ENCODE results near the gene CCDC148. TPM values are rescaled to one million over a fixed set of nuclear protein-coding genes. Genes with fewer than 3 reads are reported as not detected.

CCDC148 gene
- total RNA-seq, 1 donor from 2014 or later: 0.52 TPM

- no peaks in the 10 kb centered on the region for H3K36me3 ChIP-seq (ENCODE audit: control insufficient read depth in 3 of 3, insufficient read depth in 3 of 3, low read length in 3 of 3)
- H3K9me3 ChIP-seq (ENCODE audit: control insufficient read depth in 3 of 3, low read length in 3 of 3): no peaks in the 10 kb centered on the region
- no peaks in the 10 kb centered on the region for H3K4me1 ChIP-seq (ENCODE audit: control insufficient read depth in 3 of 3, insufficient read depth in 3 of 3, low read length in 3 of 3)
- no peaks in the 10 kb centered on the region for H3K27me3 ChIP-seq (ENCODE audit: control insufficient read depth in 3 of 3, insufficient read depth in 3 of 3, low read length in 3 of 3)
- H3K9ac ChIP-seq (ENCODE audit: low read depth in 1 of 3, low read length in 3 of 3): no peak overlapping the region
- H3K27ac ChIP-seq (ENCODE audit: low read depth, low read length): no peak overlapping the region
- no peak overlapping the region for H3K4me3 ChIP-seq (ENCODE audit: low read length in 3 of 3)
Observed at GRCh38 chr2:158467248-158467647, 10.7 kb upstream of the CCDC148 start.

DNA sequence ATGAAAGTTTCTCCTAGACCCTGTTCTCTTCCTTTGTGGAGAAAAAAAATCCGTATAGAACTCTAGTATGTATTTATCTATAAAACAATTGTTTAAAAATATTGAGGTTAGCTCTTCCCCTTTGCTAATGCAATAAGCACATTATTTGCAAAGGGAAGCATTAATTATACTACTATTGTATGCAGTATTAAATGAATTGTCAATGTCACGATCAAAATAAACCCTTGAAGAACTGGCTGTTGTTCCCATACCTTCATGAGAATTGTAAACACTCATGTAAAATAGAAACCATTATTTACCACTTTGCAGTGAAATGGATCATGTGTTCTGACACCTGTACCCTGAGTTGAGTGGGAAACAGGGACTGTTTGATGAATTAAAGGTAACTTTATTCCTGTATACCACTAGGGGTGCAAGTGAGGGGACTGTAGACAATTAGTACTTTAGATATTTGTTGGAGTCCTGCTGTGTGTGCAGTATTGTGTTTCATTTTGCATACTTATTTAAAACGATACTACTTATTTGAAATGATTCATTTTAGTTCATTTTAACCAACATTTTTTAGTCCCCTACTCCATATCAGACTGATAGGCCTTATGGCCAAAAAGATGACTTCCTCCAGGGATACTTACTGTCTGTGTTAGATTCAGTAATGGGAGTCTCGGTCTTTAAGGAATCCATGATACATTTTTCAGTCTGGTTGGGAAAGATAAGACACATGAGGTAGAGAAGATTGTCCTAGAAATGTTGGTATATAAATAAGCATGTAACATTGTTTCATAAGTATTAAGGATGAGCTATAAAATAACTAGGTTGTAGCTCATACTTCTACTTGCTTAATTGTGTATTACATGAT, 8.1 kb upstream of the CCDC148 start:
- Histone ChIP-seq H3K9ac (ENCODE audit: low read depth in 1 of 3, low read length in 3 of 3) (no peak overlapping the region), H3K36me3 (ENCODE audit: control insufficient read depth in 3 of 3, insufficient read depth in 3 of 3, low read length in 3 of 3) (no peaks in the 10 kb centered on the region), H3K9me3 (ENCODE audit: control insufficient read depth in 3 of 3, low read length in 3 of 3) (no peaks in the 10 kb centered on the region), H3K4me1 (ENCODE audit: control insufficient read depth in 3 of 3, insufficient read depth in 3 of 3, low read length in 3 of 3) (no peaks in the 10 kb centered on the region), H3K27me3 (ENCODE audit: control insufficient read depth in 3 of 3, insufficient read depth in 3 of 3, low read length in 3 of 3) (no peaks in the 10 kb centered on the region), H3K27ac (ENCODE audit: low read depth, low read length) (no peak overlapping the region), H3K4me3 (ENCODE audit: low read length in 3 of 3) (no peak overlapping the region)

GRCh38 chr2:158463496-158464095, 7.0 kb upstream of the CCDC148 start:
- Histone ChIP-seq H3K27me3 (ENCODE audit: control insufficient read depth in 3 of 3, insufficient read depth in 3 of 3, low read length in 3 of 3) (no peaks in the 10 kb centered on the region), H3K9me3 (ENCODE audit: control insufficient read depth in 3 of 3, low read length in 3 of 3) (no peaks in the 10 kb centered on the region), H3K27ac (ENCODE audit: low read depth, low read length) (no peak overlapping the region), H3K36me3 (ENCODE audit: control insufficient read depth in 3 of 3, insufficient read depth in 3 of 3, low read length in 3 of 3) (no peaks in the 10 kb centered on the region), H3K9ac (ENCODE audit: low read depth in 1 of 3, low read length in 3 of 3) (no peak overlapping the region), H3K4me1 (ENCODE audit: control insufficient read depth in 3 of 3, insufficient read depth in 3 of 3, low read length in 3 of 3) (peaks cover under 1 to 4% (median under 1%) of the 10 kb centered on the region in 3 donors), H3K4me3 (ENCODE audit: low read length in 3 of 3) (no peak overlapping the region)

- Histone ChIP-seq H3K9ac (ENCODE audit: low read depth in 1 of 3, low read length in 3 of 3) (peak overlapping the region in 1 of 3 donors; percentile 0), H3K4me3 (ENCODE audit: low read length in 3 of 3) (no peak overlapping the region), H3K9me3 (ENCODE audit: control insufficient read depth in 3 of 3, low read length in 3 of 3) (no peaks in the 10 kb centered on the region), H3K36me3 (ENCODE audit: control insufficient read depth in 3 of 3, insufficient read depth in 3 of 3, low read length in 3 of 3) (no peaks in the 10 kb centered on the region), H3K27ac (ENCODE audit: low read depth, low read length) (no peak overlapping the region), H3K4me1 (ENCODE audit: control insufficient read depth in 3 of 3, insufficient read depth in 3 of 3, low read length in 3 of 3) (peaks cover 13 to 15% (median 13%) of the 10 kb centered on the region in 3 donors), H3K27me3 (ENCODE audit: control insufficient read depth in 3 of 3, insufficient read depth in 3 of 3, low read length in 3 of 3) (no peaks in the 10 kb centered on the region)
Observed at GRCh38 chr2:158460632-158461297, 4.2 kb upstream of the CCDC148 start.

DNA sequence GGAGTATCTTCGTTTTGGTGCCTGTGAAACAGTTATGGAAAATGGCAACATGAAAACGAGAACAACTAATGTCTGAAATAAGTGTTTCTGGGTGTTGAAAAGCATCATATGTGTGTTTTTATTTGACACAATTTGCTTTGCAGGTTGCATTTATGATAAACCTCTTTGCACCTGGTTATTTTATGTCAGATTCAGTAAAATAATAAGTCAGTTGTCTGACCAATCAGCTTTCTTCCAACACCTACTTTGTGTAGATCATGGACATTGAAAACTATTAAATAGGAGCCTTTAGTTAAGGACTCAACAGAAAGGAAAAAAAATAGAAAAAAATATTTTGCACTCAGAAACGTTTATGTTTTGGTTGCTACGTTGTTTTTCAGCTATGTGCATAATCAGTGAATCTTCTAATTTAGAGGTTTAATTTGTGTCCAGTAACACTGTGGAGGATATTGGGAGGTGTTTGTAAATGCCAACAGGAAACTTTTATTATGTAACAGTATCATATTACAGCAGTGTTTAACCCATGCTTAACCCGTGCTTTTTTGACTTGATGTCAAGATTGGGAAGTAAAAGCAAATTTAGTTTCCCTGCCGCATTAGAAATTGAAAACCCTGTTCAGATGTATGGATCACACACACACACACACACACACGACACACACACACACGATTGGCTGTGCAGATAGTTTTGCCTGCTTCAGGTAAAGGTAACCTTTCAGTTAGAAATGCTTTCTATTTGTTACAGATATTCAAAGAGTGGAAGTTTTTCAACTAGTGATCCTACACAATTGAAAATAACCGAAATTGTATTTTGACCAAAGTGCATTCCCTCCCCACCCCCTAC, 2.8 kb upstream of the CCDC148 start:
- Histone ChIP-seq H3K27ac (ENCODE audit: low read depth, low read length) (peak overlapping the region; percentile 86), H3K27me3 (ENCODE audit: control insufficient read depth in 3 of 3, insufficient read depth in 3 of 3, low read length in 3 of 3) (no peaks in the 10 kb centered on the region), H3K9ac (ENCODE audit: low read depth in 1 of 3, low read length in 3 of 3) (no peak overlapping the region), H3K4me3 (ENCODE audit: low read length in 3 of 3) (peak overlapping the region in 1 of 3 donors; percentile 15), H3K4me1 (ENCODE audit: control insufficient read depth in 3 of 3, insufficient read depth in 3 of 3, low read length in 3 of 3) (peaks cover 13 to 15% (median 14%) of the 10 kb centered on the region in 3 donors), H3K36me3 (ENCODE audit: control insufficient read depth in 3 of 3, insufficient read depth in 3 of 3, low read length in 3 of 3) (no peaks in the 10 kb centered on the region), H3K9me3 (ENCODE audit: control insufficient read depth in 3 of 3, low read length in 3 of 3) (no peaks in the 10 kb centered on the region)

- H3K9ac ChIP-seq (ENCODE audit: low read depth in 1 of 3, low read length in 3 of 3): peak overlapping the region; percentile 15 to 85 (median 85)
Observed at GRCh38 chr2:158458617-158458920, 2.0 kb upstream of the CCDC148 start.

DNA sequence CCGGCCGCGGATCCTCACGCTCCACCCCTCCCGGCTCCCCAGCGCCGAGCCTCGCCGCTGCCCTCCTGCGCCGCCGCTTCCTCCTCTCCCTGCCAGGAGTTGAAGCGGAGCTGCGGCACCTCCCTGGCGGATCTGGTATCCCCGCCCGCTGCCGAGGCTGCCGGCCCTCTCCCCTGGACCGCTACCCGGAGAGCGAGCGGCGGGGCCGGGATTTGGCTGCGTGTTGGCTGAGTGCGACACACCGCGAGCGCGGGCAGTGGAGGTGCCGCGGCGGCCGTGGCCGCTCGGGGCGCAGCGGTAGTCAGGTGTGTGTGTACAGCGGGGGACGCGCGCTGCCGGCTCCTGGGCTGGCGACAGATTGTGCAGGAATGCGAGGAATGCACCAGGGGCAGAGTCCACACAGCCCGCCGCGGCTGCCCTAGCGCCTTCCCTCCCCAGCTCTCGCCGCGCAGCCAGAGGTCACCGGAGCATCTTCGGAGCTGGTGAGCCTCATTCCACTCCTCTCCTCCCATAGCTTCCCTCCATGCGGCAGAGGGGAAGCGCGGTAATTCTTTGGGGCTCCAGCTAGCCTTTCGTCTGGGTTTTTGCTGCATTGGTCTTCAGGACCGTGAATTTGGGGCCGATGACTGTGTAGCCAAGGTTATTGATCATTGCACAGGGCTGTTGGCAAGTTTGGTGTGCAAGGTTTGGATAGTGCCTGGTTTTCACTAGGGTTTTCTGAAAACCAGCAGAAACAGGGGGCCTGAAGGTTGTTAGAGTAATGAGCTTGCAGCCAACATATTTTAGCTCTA, 1.5 kb upstream of the CCDC148 start:
- no peaks in the 10 kb centered on the region for H3K36me3 ChIP-seq (ENCODE audit: control insufficient read depth in 3 of 3, insufficient read depth in 3 of 3, low read length in 3 of 3)
- peaks cover 13 to 15% (median 14%) of the 10 kb centered on the region in 3 donors for H3K4me1 ChIP-seq (ENCODE audit: control insufficient read depth in 3 of 3, insufficient read depth in 3 of 3, low read length in 3 of 3)
- H3K9ac ChIP-seq (ENCODE audit: low read depth in 1 of 3, low read length in 3 of 3): peak overlapping the region; percentile 73 to 85 (median 85)
- no peaks in the 10 kb centered on the region for H3K9me3 ChIP-seq (ENCODE audit: control insufficient read depth in 3 of 3, low read length in 3 of 3)
- no peaks in the 10 kb centered on the region for H3K27me3 ChIP-seq (ENCODE audit: control insufficient read depth in 3 of 3, insufficient read depth in 3 of 3, low read length in 3 of 3)
- H3K27ac ChIP-seq (ENCODE audit: low read depth, low read length): peak overlapping the region; percentile 86
- peak overlapping the region; percentile 69 to 84 (median 83) for H3K4me3 ChIP-seq (ENCODE audit: low read length in 3 of 3)

More at GRCh38 chr2:158458617-158458920, 2.0 kb upstream of the CCDC148 start:
- H3K36me3 ChIP-seq (ENCODE audit: control insufficient read depth in 3 of 3, insufficient read depth in 3 of 3, low read length in 3 of 3): no peaks in the 10 kb centered on the region
- no peaks in the 10 kb centered on the region for H3K9me3 ChIP-seq (ENCODE audit: control insufficient read depth in 3 of 3, low read length in 3 of 3)
- H3K27me3 ChIP-seq (ENCODE audit: control insufficient read depth in 3 of 3, insufficient read depth in 3 of 3, low read length in 3 of 3): no peaks in the 10 kb centered on the region
- peak overlapping the region; percentile 69 to 84 (median 83) for H3K4me3 ChIP-seq (ENCODE audit: low read length in 3 of 3)
- H3K27ac ChIP-seq (ENCODE audit: low read depth, low read length): peak overlapping the region; percentile 86
- peaks cover 13 to 15% (median 14%) of the 10 kb centered on the region in 3 donors for H3K4me1 ChIP-seq (ENCODE audit: control insufficient read depth in 3 of 3, insufficient read depth in 3 of 3, low read length in 3 of 3)

DNA sequence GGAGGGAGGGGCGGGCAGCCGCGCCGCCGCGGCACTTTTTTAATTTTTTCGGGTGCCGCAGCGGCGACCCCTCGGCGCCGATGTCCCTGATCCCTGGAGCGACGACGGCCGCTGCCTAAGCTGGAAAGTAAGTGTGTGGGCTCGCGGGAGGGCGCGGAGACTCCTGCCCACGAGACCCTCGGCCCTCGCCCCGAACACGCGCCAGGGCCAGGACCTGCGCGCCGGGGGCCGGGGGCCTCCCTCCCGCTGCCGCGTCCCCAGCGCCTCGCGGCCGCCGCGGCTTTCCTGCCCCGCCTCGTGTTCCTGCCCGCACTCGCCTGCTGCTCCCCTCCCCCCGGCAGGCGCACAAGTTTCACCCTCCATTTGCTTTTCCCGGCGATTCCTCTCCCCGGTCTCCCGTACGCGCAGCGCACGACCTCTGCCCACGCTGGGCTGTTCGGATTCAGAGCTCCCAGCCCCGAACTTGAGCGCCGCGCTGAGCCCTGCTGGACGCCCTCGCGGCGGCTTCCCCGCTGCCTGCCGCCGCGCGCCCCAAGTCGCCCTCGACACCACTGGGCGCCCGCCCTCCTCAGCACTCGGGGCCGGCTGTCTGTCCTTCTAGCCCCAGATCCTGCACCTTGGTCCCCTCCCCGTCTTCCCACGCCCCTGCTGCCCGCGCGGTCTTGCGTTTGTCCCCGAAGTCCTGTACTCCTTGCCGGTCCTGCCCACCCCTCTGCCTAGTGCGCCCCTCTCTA, 706 bp upstream of the CCDC148 start:
- Histone ChIP-seq H3K9me3 (ENCODE audit: control insufficient read depth in 3 of 3, low read length in 3 of 3) (no peaks in the 10 kb centered on the region), H3K4me1 (ENCODE audit: control insufficient read depth in 3 of 3, insufficient read depth in 3 of 3, low read length in 3 of 3) (peaks cover 13 to 15% (median 14%) of the 10 kb centered on the region in 3 donors), H3K9ac (ENCODE audit: low read depth in 1 of 3, low read length in 3 of 3) (peak overlapping the region; percentile 73 to 85 (median 85)), H3K27ac (ENCODE audit: low read depth, low read length) (peak overlapping the region; percentile 86), H3K36me3 (ENCODE audit: control insufficient read depth in 3 of 3, insufficient read depth in 3 of 3, low read length in 3 of 3) (no peaks in the 10 kb centered on the region), H3K27me3 (ENCODE audit: control insufficient read depth in 3 of 3, insufficient read depth in 3 of 3, low read length in 3 of 3) (no peaks in the 10 kb centered on the region), H3K4me3 (ENCODE audit: low read length in 3 of 3) (peak overlapping the region; percentile 69 to 84 (median 83))
